GM20000 (cell line): ENCODE data around the gene SESN2.

Source experiments
- DNase-seq: peaks from one replicate; pipeline ENCODE4 v3.0.0; 2012; ENCODE audit warnings: low spot score
- CTCF ChIP-seq: IDR thresholded peaks from 2 replicates; pipeline ENCODE4 v1.5.1; 2012; ENCODE audit warnings: mild to moderate bottlenecking, control low read depth; ENCODE audit errors: extremely low read depth, missing control alignments

Gene SESN2

GRCh38 chr1:28256197-28256827 is 3.0 kb upstream of the SESN2 start:
- TF ChIP-seq CTCF: no peak
- no peak for DNase-seq

DNA sequence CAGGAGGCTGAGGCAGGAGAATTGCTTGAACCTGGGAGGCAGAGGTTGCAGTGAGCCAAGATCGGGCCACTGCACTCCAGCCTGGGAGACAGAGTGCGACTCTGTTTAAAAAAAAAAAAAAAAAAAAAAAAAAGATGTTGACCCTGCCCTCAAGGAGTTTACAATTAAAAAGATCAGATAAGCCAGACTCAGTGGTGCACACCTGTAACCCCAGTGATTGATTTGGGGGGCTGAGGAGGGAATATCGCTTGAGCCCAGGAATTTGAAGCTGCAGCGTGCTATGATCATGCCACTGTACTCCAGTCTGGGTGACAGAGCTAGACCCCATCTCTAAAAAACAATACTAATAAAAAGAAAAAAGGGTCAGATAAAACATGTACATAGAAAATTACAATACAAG is 1.6 kb upstream of the SESN2 start:
- no peak for TF ChIP-seq CTCF
- DNase-seq: no peak

DNA sequence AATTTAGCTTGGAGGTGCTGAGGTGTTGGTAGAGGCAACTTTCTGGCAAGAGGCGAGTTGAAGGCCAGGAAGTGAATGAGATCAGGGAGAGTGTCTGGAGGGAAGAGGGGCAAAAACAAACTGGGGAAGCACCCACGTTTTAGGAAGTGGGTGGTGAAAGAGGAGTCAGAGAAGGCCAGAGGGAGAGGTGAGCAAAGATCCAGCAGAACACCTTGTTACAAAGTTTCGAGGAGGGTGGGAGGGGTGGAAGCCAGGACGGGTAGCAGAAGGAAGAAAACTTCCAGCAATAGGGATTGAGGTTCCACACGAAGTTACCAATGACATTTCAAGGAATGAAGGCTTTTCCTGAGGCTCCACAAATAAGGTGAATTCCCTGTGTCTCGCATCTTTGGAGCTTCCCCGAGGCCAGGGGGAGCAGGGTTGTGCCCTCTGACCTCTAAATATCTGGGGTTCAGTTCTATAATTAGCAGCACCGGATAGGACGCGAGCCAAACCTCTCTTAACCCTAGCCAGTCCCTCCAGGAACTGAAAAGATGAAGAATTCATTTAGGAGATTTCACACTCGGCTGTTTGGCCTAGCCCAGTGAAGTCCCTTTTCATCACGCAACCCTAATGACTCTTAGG is 578 bp upstream of the SESN2 start:
- no peak for TF ChIP-seq CTCF
- no peak for DNase-seq

GRCh38 chr1:28259934-28260802 is 850 bp downstream of the SESN2 start:
- DNase-seq: peak; percentile 39
- no peak for TF ChIP-seq CTCF

- no peak for DNase-seq
Observed at GRCh38 chr1:28260803-28261174, 1.5 kb downstream of the SESN2 start.

DNA sequence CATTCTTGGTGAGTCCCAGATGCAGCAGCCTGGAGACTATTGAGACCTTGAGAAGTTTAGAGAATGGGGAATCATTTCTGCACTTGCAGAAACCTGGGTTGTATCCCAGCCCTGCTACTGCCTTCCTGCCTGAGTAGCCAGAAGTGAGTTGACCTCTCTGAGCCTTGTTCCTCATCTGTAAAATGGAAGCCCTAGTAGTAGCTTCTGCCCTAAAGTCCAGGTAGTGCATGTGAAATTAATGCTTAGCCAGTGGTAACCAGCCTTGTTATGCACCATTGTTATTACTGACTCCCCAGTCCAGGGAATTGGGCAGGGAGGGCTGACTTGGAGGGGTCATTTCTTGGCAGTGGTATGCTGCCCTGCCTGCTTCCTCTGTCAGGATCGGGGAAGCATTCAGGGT is 5.6 kb downstream of the SESN2 start:
- no peak for DNase-seq
- no peak for TF ChIP-seq CTCF

More at GRCh38 chr1:28260803-28261174, 1.5 kb downstream of the SESN2 start:
- no peak for TF ChIP-seq CTCF

DNA sequence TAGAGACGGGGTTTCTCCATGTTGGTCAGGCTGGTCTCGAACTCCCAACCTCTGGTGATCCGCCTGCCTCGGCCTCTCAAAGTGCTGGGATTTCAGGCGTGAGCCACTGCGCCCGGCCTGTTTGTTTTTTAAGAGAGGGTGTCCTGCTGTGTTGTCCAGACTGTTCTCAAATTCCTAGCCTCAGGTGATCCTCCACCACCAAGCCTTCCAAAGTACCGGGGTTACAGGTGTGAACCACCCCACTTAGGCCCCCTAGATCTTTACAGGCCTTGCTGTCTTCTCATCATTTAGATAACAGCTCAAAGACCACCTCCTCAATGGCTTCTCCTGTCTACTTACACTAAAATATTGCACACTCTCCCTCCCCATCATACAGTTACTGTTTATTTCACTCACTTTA is 6.3 kb downstream of the SESN2 start:
- no peak for DNase-seq
- TF ChIP-seq CTCF: no peak
